Liver (tissue), 3 donors: Measurements from ENCODE around the gene DMWD.

Experiments
- GABPA ChIP-seq, 2 donors: IDR thresholded peaks in 1 of 2; conservative IDR thresholded peaks in 1 of 2; 2 replicates each; pipeline ENCODE4 v1.6.1; 2016; ENCODE audit warnings: antibody characterized with exemption in 2 of 2, mild to moderate bottlenecking in 1 of 2, moderate library complexity in 1 of 2
- TF ChIP-seq, protein P1 (sequence below): fragments of 150-350 bp; IDR thresholded peaks from 2 replicates; pipeline ENCODE4 v1.5.1; 2017; ENCODE audit warnings: improper control_type of control experiment, low read depth, low read length; ENCODE audit not compliant: missing input control
- TF ChIP-seq, protein P2 (sequence below): IDR thresholded peaks from 2 replicates; pipeline ENCODE4 v1.6.1; 2016; ENCODE audit warnings: antibody characterized with exemption, mild to moderate bottlenecking
- donor health status: healthy.
- donor health status: healthy.

DNA sequence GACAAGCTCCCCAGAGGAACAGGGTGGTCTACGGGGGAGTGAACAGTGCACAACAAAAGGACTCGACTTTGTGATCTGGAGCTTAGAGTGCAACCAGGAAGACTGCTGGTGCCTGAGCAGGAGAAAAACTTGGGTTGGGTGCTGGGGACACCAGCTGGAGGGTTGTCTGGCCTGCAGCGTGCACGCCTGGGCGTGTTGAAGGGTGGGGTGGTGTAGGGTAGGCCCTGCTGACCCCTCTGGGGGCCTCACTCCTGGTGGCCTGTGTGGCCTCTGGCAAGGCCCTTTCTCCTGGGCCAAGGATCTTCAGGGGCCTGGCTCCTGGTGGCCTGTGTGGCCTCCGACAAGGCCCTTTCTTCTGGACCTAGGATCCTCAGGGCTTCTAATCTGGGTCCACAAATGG is 27.1 kb upstream of the DMWD start:
- TF ChIP-seq, protein P1, sequence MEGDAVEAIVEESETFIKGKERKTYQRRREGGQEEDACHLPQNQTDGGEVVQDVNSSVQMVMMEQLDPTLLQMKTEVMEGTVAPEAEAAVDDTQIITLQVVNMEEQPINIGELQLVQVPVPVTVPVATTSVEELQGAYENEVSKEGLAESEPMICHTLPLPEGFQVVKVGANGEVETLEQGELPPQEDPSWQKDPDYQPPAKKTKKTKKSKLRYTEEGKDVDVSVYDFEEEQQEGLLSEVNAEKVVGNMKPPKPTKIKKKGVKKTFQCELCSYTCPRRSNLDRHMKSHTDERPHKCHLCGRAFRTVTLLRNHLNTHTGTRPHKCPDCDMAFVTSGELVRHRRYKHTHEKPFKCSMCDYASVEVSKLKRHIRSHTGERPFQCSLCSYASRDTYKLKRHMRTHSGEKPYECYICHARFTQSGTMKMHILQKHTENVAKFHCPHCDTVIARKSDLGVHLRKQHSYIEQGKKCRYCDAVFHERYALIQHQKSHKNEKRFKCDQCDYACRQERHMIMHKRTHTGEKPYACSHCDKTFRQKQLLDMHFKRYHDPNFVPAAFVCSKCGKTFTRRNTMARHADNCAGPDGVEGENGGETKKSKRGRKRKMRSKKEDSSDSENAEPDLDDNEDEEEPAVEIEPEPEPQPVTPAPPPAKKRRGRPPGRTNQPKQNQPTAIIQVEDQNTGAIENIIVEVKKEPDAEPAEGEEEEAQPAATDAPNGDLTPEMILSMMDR, result no peak
- no peak for TF ChIP-seq GABPA (IDR thresholded peaks at IDR 0.05 in 1 of 2, conservative IDR thresholded peaks at IDR 0.05 in 1 of 2)
- TF ChIP-seq, protein P2, sequence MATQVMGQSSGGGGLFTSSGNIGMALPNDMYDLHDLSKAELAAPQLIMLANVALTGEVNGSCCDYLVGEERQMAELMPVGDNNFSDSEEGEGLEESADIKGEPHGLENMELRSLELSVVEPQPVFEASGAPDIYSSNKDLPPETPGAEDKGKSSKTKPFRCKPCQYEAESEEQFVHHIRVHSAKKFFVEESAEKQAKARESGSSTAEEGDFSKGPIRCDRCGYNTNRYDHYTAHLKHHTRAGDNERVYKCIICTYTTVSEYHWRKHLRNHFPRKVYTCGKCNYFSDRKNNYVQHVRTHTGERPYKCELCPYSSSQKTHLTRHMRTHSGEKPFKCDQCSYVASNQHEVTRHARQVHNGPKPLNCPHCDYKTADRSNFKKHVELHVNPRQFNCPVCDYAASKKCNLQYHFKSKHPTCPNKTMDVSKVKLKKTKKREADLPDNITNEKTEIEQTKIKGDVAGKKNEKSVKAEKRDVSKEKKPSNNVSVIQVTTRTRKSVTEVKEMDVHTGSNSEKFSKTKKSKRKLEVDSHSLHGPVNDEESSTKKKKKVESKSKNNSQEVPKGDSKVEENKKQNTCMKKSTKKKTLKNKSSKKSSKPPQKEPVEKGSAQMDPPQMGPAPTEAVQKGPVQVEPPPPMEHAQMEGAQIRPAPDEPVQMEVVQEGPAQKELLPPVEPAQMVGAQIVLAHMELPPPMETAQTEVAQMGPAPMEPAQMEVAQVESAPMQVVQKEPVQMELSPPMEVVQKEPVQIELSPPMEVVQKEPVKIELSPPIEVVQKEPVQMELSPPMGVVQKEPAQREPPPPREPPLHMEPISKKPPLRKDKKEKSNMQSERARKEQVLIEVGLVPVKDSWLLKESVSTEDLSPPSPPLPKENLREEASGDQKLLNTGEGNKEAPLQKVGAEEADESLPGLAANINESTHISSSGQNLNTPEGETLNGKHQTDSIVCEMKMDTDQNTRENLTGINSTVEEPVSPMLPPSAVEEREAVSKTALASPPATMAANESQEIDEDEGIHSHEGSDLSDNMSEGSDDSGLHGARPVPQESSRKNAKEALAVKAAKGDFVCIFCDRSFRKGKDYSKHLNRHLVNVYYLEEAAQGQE, result no peak
